ENCODE measurements around the gene ADD3.

The ADD3 gene

GRCh38 chr10:110059925-110060324, 52.1 kb downstream of the ADD3 start:
- DNase-seq (ENCODE audit: low read depth in 2 of 2): no peak

- DNase-seq (ENCODE audit: low read depth in 2 of 2): no peak
These were observed 53.9 kb downstream of the ADD3 start for GRCh38 chr10:110061687-110062086.

DNA sequence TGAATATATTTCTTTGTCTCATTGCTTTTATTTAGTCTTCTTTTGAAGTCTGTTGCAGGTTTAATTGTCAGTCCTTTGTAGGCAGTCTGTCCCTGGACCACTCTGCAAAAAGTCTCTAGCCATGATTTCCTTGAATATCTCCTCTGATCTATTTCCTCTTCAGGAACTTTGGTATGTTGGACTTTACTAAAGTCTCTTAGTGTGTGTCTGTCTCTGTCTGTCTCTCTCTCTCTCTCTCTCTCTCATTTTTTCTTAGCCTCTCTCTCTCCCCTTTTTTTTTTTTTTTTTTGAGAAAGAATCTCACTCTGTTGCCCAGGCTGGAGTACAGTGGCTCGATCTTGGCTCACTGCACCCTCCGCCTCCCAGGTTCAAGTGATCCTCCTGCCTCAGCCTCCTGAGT, 57.5 kb downstream of the ADD3 start:
- no peak for DNase-seq (ENCODE audit: low read depth in 2 of 2)

DNA sequence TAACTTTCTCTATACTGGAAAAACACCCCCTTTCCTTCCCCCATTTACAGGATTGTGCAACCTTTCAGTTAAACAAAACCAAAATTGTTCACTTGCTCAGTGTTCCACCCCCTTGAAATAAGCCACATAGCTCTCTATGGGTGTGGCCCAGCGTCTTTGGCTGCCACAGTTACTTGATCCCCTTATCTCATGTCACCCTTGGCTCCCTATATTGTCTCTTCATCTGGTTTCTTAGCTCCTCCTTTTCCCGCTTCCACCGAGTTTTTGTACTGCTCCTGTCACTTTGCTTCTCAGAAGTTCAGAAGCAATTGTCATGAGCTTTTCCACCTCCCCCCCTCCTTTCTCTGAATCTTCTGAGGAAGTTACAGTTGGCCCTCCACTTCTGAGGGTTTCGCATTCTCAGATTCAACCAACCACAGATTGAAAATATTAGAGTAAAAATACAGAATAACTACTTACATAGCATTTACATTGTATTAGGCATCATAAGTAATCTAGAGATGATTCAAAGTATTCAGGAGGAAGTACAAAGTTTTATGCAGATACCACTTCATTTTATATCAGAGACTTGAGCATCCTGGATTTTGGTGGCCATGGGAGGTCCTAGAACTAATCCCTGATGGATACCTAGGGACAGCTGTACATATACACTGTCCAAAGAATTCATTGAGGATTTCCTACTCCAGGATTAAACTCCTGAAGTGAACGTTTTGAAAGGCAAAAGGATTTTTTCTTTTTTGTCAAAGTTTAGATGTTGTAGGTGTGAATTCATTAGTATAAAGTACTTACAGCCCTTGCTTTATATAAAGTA, 60.4 kb downstream of the ADD3 start:
- no peak for DNase-seq (ENCODE audit: low read depth in 2 of 2)

- no peak for DNase-seq (ENCODE audit: low read depth in 2 of 2)
These were observed 61.0 kb downstream of the ADD3 start for GRCh38 chr10:110068780-110069179.

DNA sequence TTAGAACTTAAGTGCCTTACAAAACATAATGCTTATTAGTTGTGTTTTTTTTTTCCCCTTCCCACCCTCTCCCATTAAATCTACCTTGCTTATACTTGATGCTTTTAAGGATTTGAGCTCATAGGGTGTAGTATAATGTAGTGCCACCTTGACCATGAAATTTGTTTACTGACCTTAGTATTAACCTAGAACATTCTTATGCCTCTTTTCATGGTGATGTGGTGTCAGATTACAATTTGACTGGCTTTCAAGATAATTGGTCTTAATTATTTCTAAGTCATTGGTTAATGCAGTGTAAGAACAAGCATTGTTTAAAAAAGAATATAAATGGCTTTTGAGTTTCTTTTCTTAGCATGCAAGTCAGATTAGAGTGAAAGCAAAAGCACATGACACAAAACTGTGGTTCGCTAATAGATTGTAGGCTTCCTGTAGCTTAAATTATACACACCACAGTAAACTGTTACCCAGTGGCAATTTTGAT, 61.8 kb downstream of the ADD3 start:
- DNase-seq (ENCODE audit: low read depth in 2 of 2): no peak

DNA sequence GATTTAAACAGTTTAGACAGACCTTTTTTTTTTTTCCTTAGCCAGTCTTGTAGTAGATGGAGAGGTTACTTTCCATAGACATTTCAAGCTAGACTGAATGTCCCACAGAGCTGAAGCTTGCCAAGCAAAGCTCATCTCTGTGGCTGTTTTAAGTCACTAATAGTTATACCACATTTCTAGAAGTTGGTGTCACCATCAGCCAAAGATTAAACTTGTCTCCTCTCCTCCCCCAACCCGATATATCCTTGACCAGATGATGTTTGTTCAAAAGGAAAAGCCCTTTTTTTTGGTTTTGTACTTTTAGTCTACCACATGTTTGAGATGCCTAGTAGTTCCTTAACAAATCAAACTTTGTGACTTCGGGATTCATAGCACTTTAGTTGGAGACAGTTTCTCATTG, 66.1 kb downstream of the ADD3 start:
- DNase-seq (ENCODE audit: low read depth in 2 of 2): no peak

- no peak for DNase-seq (ENCODE audit: low read depth in 2 of 2)
These were observed 66.5 kb downstream of the ADD3 start for GRCh38 chr10:110074298-110074697.

GRCh38 chr10:110074758-110075671, 67.2 kb downstream of the ADD3 start:
- DNase-seq (ENCODE audit: low read depth in 2 of 2): no peak

DNA sequence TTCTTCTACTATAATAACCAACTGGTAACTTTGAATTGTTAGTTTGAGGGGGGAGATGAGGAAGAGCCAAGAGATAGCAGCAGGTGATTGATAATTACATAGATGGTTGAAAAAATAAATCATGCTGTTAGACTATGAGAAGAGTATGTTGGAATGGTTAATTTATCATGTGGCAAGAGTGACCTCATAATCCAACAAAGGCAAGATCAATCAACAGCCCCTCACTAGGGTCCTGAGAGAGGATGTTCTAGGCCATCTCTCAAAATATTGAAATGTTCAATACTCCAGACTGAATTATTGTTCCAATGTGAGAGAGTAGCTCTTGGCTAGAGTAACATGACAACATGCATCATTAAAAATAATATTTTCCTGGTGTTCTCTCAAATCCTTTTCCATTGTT, 67.9 kb downstream of the ADD3 start:
- DNase-seq (ENCODE audit: low read depth in 2 of 2): no peak

GRCh38 chr10:110076559-110077318, 69.0 kb downstream of the ADD3 start:
- DNase-seq (ENCODE audit: low read depth in 2 of 2): no peak

- DNase-seq (ENCODE audit: low read depth in 2 of 2): no peak
These were observed 69.8 kb downstream of the ADD3 start for GRCh38 chr10:110077436-110078130.

- DNase-seq (ENCODE audit: low read depth in 2 of 2): no peak
These were observed 70.5 kb downstream of the ADD3 start for GRCh38 chr10:110078317-110078716.

GRCh38 chr10:110081911-110082310, 74.1 kb downstream of the ADD3 start:
- DNase-seq (ENCODE audit: low read depth in 2 of 2): no peak

DNA sequence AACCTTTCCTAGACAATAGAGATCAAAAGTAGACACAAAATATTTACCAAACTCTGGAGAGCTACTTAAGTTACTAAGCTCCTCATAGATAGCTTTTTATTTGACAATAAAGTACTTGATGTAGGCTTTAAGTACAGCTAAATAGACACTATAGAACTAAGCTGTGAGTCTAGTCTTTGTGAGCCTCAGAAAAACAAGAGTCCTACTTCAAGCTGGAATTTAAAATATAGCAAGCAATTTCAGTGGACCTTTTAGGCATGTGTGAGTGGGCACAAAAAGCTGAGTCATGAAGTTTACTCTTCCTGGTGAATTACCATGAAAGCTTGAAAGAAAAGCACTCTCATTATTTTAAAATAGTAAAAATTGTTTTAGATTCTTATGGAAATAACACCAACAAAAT, 76.1 kb downstream of the ADD3 start:
- no peak for DNase-seq (ENCODE audit: low read depth in 2 of 2)

- DNase-seq (ENCODE audit: low read depth in 2 of 2): no peak
These were observed 79.9 kb downstream of the ADD3 start for GRCh38 chr10:110087682-110088081.

- no peak for DNase-seq (ENCODE audit: low read depth in 2 of 2)
These were observed 80.8 kb downstream of the ADD3 start for GRCh38 chr10:110088367-110089104.

GRCh38 chr10:110091830-110092229, 84.0 kb downstream of the ADD3 start:
- DNase-seq (ENCODE audit: low read depth in 2 of 2): no peak

DNA sequence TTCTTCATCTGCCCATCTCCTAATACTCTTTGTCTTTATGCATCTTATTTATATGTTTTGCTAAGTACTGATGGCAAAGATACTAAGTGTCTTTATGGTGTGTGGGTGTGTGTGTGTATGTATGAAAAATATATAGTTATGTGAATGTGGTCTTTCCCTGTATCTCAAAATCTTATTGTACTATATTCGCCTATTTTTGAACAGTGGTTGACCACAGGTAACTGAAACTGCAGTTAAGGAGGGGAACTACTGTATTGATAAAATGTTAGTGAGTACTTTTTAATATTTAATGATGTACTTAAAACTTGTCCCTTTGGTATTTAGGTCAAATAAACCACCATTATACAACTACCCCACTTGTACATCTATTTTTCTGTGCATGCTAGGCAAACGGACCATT, 85.9 kb downstream of the ADD3 start:
- no peak for DNase-seq (ENCODE audit: low read depth in 2 of 2)

- DNase-seq (ENCODE audit: low read depth in 2 of 2): no peak
These were observed 87.0 kb downstream of the ADD3 start for GRCh38 chr10:110094786-110095185.

All from stimulated activated CD8-positive, alpha-beta memory T cell treated with anti-CD3 and anti-CD28 coated beads, Interleukin-7, amount 100 ng/mL, for 4 hours (primary cell).